ENCODE data around the gene PARD3.

Gene PARD3

GRCh38 chr10:34438741-34439140 lies 376.4 kb downstream of the PARD3 start:
- no peak overlapping the region for H3K4me3 ChIP-seq (ENCODE audit: low read depth, low read length)
- no peak for DNase-seq (ENCODE audit: low read depth, low spot score)
- ChIA-PET POLR2A (interaction anchor here (1.2 kb wide), 1 partner anchor 158 kb away, joined by 4 read pairs; no protein-coding TSS in a partner anchor), CTCF (no interaction called here)
- no peak for TF ChIP-seq CTCF (IDR thresholded peaks at IDR 0.05; ENCODE audit: insufficient read depth, low read length, missing control alignments)

- POLR2A ChIA-PET = interaction anchor here (1.2 kb wide), 1 partner anchor 158 kb away, joined by 4 read pairs; no protein-coding TSS in a partner anchor
- CTCF ChIA-PET = no interaction called here
- H3K4me3 ChIP-seq (ENCODE audit: low read depth, low read length) = no peak overlapping the region
- no peak for DNase-seq (ENCODE audit: low read depth, low spot score)
- no peak for TF ChIP-seq CTCF (IDR thresholded peaks at IDR 0.05; ENCODE audit: insufficient read depth, low read length, missing control alignments)
Observed at GRCh38 chr10:34437906-34438305, 377.2 kb downstream of the PARD3 start.

- TF ChIP-seq CTCF (IDR thresholded peaks at IDR 0.05; ENCODE audit: insufficient read depth, low read length, missing control alignments) = no peak
- POLR2A ChIA-PET = no interaction called here
- DNase-seq (ENCODE audit: low read depth, low spot score) = peak; percentile 26
- CTCF ChIA-PET = no interaction called here
- peak overlapping the region; percentile 6; the same call in 1 of the 2 replicates for H3K4me3 ChIP-seq (ENCODE audit: low read depth, low read length)
Observed at GRCh38 chr10:34434119-34434594, 380.9 kb downstream of the PARD3 start.

GRCh38 chr10:34433241-34434076 lies 381.6 kb downstream of the PARD3 start:
- POLR2A ChIA-PET = no interaction called here
- H3K4me3 ChIP-seq (ENCODE audit: low read depth, low read length) = peak overlapping the region; percentile 6; the same call in 1 of the 2 replicates
- CTCF ChIA-PET = interaction anchor here (0.9 to 1.0 kb wide), 2 partner anchors 10 to 204 kb away, joined by 3 read pairs; no protein-coding TSS in a partner anchor
- no peak for TF ChIP-seq CTCF (IDR thresholded peaks at IDR 0.05; ENCODE audit: insufficient read depth, low read length, missing control alignments)
- DNase-seq (ENCODE audit: low read depth, low spot score) = peak; percentile 65

- TF ChIP-seq CTCF (IDR thresholded peaks at IDR 0.05; ENCODE audit: insufficient read depth, low read length, missing control alignments) = no peak
- CTCF ChIA-PET = interaction anchor here (0.9 to 1.0 kb wide), 2 partner anchors 10 to 205 kb away, joined by 3 read pairs; no protein-coding TSS in a partner anchor
- no peak for DNase-seq (ENCODE audit: low read depth, low spot score)
Observed at GRCh38 chr10:34432589-34432988, 382.5 kb downstream of the PARD3 start.

GRCh38 chr10:34430685-34431084 lies 384.4 kb downstream of the PARD3 start:
- H3K4me3 ChIP-seq (ENCODE audit: low read depth, low read length) = no peak overlapping the region
- no peak for DNase-seq (ENCODE audit: low read depth, low spot score)
- POLR2A ChIA-PET = no interaction called here
- no peak for TF ChIP-seq CTCF (IDR thresholded peaks at IDR 0.05; ENCODE audit: insufficient read depth, low read length, missing control alignments)
- CTCF ChIA-PET = interaction anchor here (1.5 kb wide), 1 partner anchor 208 kb away, joined by 3 read pairs; no protein-coding TSS in a partner anchor

More at GRCh38 chr10:34432589-34432988, 382.5 kb downstream of the PARD3 start:
- POLR2A ChIA-PET = no interaction called here
- H3K4me3 ChIP-seq (ENCODE audit: low read depth, low read length) = no peak overlapping the region

All from AG04449 (cell line).